Endothelial cell (in vitro differentiated cells): ENCODE data around the gene TMEM271. TPM values are rescaled to one million over a fixed set of nuclear protein-coding genes. Genes with fewer than 3 reads are reported as not detected.

Source experiments
- DNase-seq: peaks from one replicate; pipeline ENCODE4 v3.0.0; 2021; ENCODE audit warnings: low spot score
- H3K27ac Mint-ChIP-seq: one replicate; pipeline ENCODE4 v1.8.0; 2021; ENCODE audit warnings: mixed read lengths, inconsistent platforms; ENCODE audit not compliant: unreplicated experiment
- H3K27me3 Mint-ChIP-seq: one replicate; pipeline ENCODE4 v1.8.0; 2021; ENCODE audit warnings: mild to moderate bottlenecking, moderate library complexity, mixed read lengths, inconsistent platforms; ENCODE audit not compliant: unreplicated experiment
- H3K36me3 Mint-ChIP-seq: one replicate; pipeline ENCODE4 v1.8.0; 2021; ENCODE audit warnings: mild to moderate bottlenecking, low read depth, mixed read lengths, inconsistent platforms; ENCODE audit not compliant: unreplicated experiment
- H3K4me1 Mint-ChIP-seq: one replicate; pipeline ENCODE4 v1.8.0; 2021; ENCODE audit warnings: mild to moderate bottlenecking, mixed read lengths, inconsistent platforms; ENCODE audit not compliant: unreplicated experiment
- H3K4me3 Mint-ChIP-seq: one replicate; pipeline ENCODE4 v1.8.0; 2021; ENCODE audit warnings: mild to moderate bottlenecking, mixed read lengths, inconsistent platforms; ENCODE audit not compliant: unreplicated experiment
- H3K9me3 Mint-ChIP-seq: one replicate; pipeline ENCODE4 v1.8.0; 2021; ENCODE audit warnings: mixed read lengths, inconsistent platforms; ENCODE audit not compliant: unreplicated experiment
- CTCF ChIP-seq: fragments of 200-600 bp; sonication (generic); IDR thresholded peaks from one replicate; pipeline ENCODE4 v1.5.0; 2021; ENCODE audit warnings: antibody characterized with exemption; ENCODE audit not compliant: unreplicated experiment
- total RNA-seq: library from RNA; stranded (reverse); fragmentation: NEBNext Ultra II Directional; extraction: Animal tissue kit (Norgen Biotek cat#: 25700); gene quantifications from one replicate; pipeline ENCODE4 v1.2.1, GENCODE V29; 2021; ENCODE audit not compliant: unreplicated experiment

The TMEM271 gene
- total RNA-seq, 1 donor from 2014 or later = not detected

GRCh38 chr4:526189-526909 is 49.7 kb downstream of the TMEM271 start:
- no peak overlapping the region for H3K4me3 Mint-ChIP-seq
- peaks cover 57% of the 10 kb centered on the region for H3K36me3 Mint-ChIP-seq
- TF ChIP-seq CTCF = no peak
- H3K27ac Mint-ChIP-seq = no peak overlapping the region
- H3K27me3 Mint-ChIP-seq = no peaks in the 10 kb centered on the region
- no peak for DNase-seq
- no peaks in the 10 kb centered on the region for H3K9me3 Mint-ChIP-seq
- H3K4me1 Mint-ChIP-seq = peaks cover 8% of the 10 kb centered on the region

- no peaks in the 10 kb centered on the region for H3K27me3 Mint-ChIP-seq
- no peak for TF ChIP-seq CTCF
- peaks cover 8% of the 10 kb centered on the region for H3K4me1 Mint-ChIP-seq
- no peaks in the 10 kb centered on the region for H3K9me3 Mint-ChIP-seq
- no peak overlapping the region for H3K27ac Mint-ChIP-seq
- H3K36me3 Mint-ChIP-seq = peaks cover 60% of the 10 kb centered on the region
- H3K4me3 Mint-ChIP-seq = no peak overlapping the region
- DNase-seq = no peak
Observed at GRCh38 chr4:525660-526059, 50.4 kb downstream of the TMEM271 start.

- no peak for TF ChIP-seq CTCF
- H3K4me1 Mint-ChIP-seq = peaks cover 8% of the 10 kb centered on the region
- H3K4me3 Mint-ChIP-seq = no peak overlapping the region
- no peaks in the 10 kb centered on the region for H3K9me3 Mint-ChIP-seq
- H3K27me3 Mint-ChIP-seq = peaks cover 2% of the 10 kb centered on the region
- H3K27ac Mint-ChIP-seq = no peak overlapping the region
- DNase-seq = no peak
- peaks cover 59% of the 10 kb centered on the region for H3K36me3 Mint-ChIP-seq
Observed at GRCh38 chr4:524196-524595, 51.9 kb downstream of the TMEM271 start.

Other genes starting within 250 kb of the TMEM271 start
- 17.0 TPM for gene ZNF141, start 238.5 kb downstream of the TMEM271 start, total RNA-seq
- 32.5 TPM for gene ZNF721, start 77.1 kb downstream of the TMEM271 start, total RNA-seq
- 74.0 TPM for gene PIGG, start 77.1 kb downstream of the TMEM271 start, total RNA-seq
- gene PDE6B, start 49.3 kb upstream of the TMEM271 start, total RNA-seq = 5.1 TPM
- gene ATP5ME, start 98.0 kb upstream of the TMEM271 start, total RNA-seq = 289 TPM
- 23.2 TPM for gene MYL5, start 98.2 kb upstream of the TMEM271 start, total RNA-seq
- gene SLC49A3, start 112.9 kb upstream of the TMEM271 start, total RNA-seq = 19.9 TPM
- 84.5 TPM for gene PCGF3, start 129.5 kb upstream of the TMEM271 start, total RNA-seq
- gene CPLX1, start 249.8 kb upstream of the TMEM271 start, total RNA-seq = 0.46 TPM